A549 treated with AZD2906 at 1 μM for 4 hours (cell line): ENCODE data around the gene USP5. TPM values are rescaled to one million over a fixed set of nuclear protein-coding genes. Genes with fewer than 3 reads are reported as not detected.

Experiments used
- total RNA-seq: library from RNA; stranded (reverse); fragments of 200-300 nt; extraction: Qiagen RNA extraction; gene quantifications from 5 replicates; pipeline ENCODE4 v1.2.3, GENCODE V29; 2022

USP5 gene
- 71.9 to 93.6 TPM (median 77.7 TPM) in 5 replicates for total RNA-seq

GRCh38 chr12:6851921-6852650 is at the start of gene USP5:
USP5 (plus strand) TSS chr12:6852150; CDS start chr12:6852180, 30 bp downstream.

GRCh38 chr12:6821591-6822425 is 30.1 kb upstream of the USP5 start, which contains the start of gene GPR162:
GPR162 (plus strand) TSS chr12:6821821; CDS start chr12:6823899, 2,078 bp downstream.

GRCh38 chr12:6827982-6828780 is 23.8 kb upstream of the USP5 start, which contains the start of gene P3H3:
P3H3 (plus strand) TSS chr12:6828407; CDS start chr12:6828441, 34 bp downstream.

GRCh38 chr12:6840761-6841515 is 11.0 kb upstream of the USP5 start, which contains the start of gene GNB3:
GNB3 (plus strand) TSS chr12:6840925; CDS start chr12:6841288, 363 bp downstream.

GRCh38 chr12:6851153-6851920 is 613 bp upstream of the USP5 start, which contains the start of gene CDCA3:
CDCA3 (minus strand) TSS chr12:6851286; CDS start chr12:6850952, 334 bp downstream.

GRCh38 chr12:6867413-6868210 is 15.7 kb downstream of the USP5 start, which contains the start of gene TPI1:
TPI1 (plus strand) TSS chr12:6867531; CDS start chr12:6867567, 36 bp downstream.

GRCh38 chr12:6873094-6874014 is 21.4 kb downstream of the USP5 start, which contains the start of gene SPSB2:
SPSB2 (minus strand) TSS chr12:6873303; CDS start chr12:6872901, 402 bp downstream.

GRCh38 chr12:6904280-6905276 is 52.6 kb downstream of the USP5 start, which contains the start of gene LRRC23:
LRRC23 (plus strand) TSS chr12:6904822; CDS start chr12:6905634, 812 bp downstream.

GRCh38 chr12:6914246-6914946 is 62.4 kb downstream of the USP5 start, which contains the start of gene ENO2:
ENO2 (plus strand) TSS chr12:6914580; CDS start chr12:6915833, 1,253 bp downstream.

Other genes starting within 250 kb of the USP5 start
- 52.7 to 76.9 TPM (median 54.3 TPM) in 5 replicates for gene CHD4, start 244.8 kb upstream of the USP5 start, total RNA-seq
- 0.53 to 0.92 TPM (median 0.65 TPM) in 5 replicates for gene LPAR5, start 216.2 kb upstream of the USP5 start, total RNA-seq
- 0.13 to 0.28 TPM (median 0.17 TPM) in 3 of 5 replicates, not detected in the others for gene ACRBP, start 204.7 kb upstream of the USP5 start, total RNA-seq
- 12.0 to 17.7 TPM (median 14.7 TPM) in 5 replicates for gene ING4, start 189.0 kb upstream of the USP5 start, total RNA-seq
- 50.4 to 60.8 TPM (median 56.9 TPM) in 5 replicates for gene ZNF384, start 162.8 kb upstream of the USP5 start, total RNA-seq
- 0.75 to 1.00 TPM (median 0.92 TPM) in 5 replicates for gene PIANP, start 151.3 kb upstream of the USP5 start, total RNA-seq
- 50.2 to 55.9 TPM (median 55.2 TPM) in 5 replicates for gene COPS7A, start 128.1 kb upstream of the USP5 start, total RNA-seq
- gene MLF2, start 99.0 kb upstream of the USP5 start, total RNA-seq: 268 to 304 TPM (median 292 TPM) in 5 replicates
- 589 to 916 TPM (median 868 TPM) in 5 replicates for gene PTMS, start 85.8 kb upstream of the USP5 start, total RNA-seq
- 0.83 to 1.6 TPM (median 1.4 TPM) in 5 replicates for gene LAG3, start 79.6 kb upstream of the USP5 start, total RNA-seq
- gene CD4, start 62.6 kb upstream of the USP5 start, total RNA-seq: 0.01 to 0.06 TPM in 2 of 5 replicates, not detected in the others
- 0.26 to 0.41 TPM (median 0.33 TPM) in 5 replicates for gene GPR162, start 30.3 kb upstream of the USP5 start, total RNA-seq
- gene P3H3, start 23.7 kb upstream of the USP5 start, total RNA-seq: 22.2 to 28.3 TPM (median 26.4 TPM) in 5 replicates
- 0.92 to 2.1 TPM (median 1.4 TPM) in 5 replicates for gene GNB3, start 11.2 kb upstream of the USP5 start, total RNA-seq
- gene CDCA3, start 864 bp upstream of the USP5 start, total RNA-seq: 72.8 to 80.0 TPM (median 76.6 TPM) in 5 replicates
- 1,494 to 1,665 TPM (median 1,624 TPM) in 5 replicates for gene TPI1, start 15.4 kb downstream of the USP5 start, total RNA-seq
- gene SPSB2, start 21.2 kb downstream of the USP5 start, total RNA-seq: 24.5 to 34.1 TPM (median 33.9 TPM) in 5 replicates
- 15.6 to 19.4 TPM (median 16.9 TPM) in 5 replicates for gene LRRC23, start 52.7 kb downstream of the USP5 start, total RNA-seq
- 29.0 to 33.1 TPM (median 32.0 TPM) in 5 replicates for gene ENO2, start 62.4 kb downstream of the USP5 start, total RNA-seq
- gene ATN1, start 75.8 kb downstream of the USP5 start, total RNA-seq: 50.9 to 76.0 TPM (median 73.6 TPM) in 5 replicates
- gene RNU7-1, start 91.7 kb downstream of the USP5 start, total RNA-seq: not detected in 5 replicates
- 261 to 320 TPM (median 303 TPM) in 5 replicates for gene C12orf57, start 91.9 kb downstream of the USP5 start, total RNA-seq
- gene PTPN6, start 99.2 kb downstream of the USP5 start, total RNA-seq: 9.1 to 13.5 TPM (median 10.5 TPM) in 5 replicates
- 316 to 337 TPM (median 328 TPM) in 5 replicates for gene PHB2, start 118.5 kb downstream of the USP5 start, total RNA-seq
- 54.5 to 63.2 TPM (median 59.6 TPM) in 5 replicates for gene EMG1, start 118.8 kb downstream of the USP5 start, total RNA-seq
- 26.7 to 30.7 TPM (median 29.8 TPM) in 5 replicates for gene LPCAT3, start 166.3 kb downstream of the USP5 start, total RNA-seq
- 40.4 to 73.4 TPM (median 41.9 TPM) in 5 replicates for gene C1S, start 208.6 kb downstream of the USP5 start, total RNA-seq
- gene C1R, start 240.3 kb downstream of the USP5 start, total RNA-seq: 27.7 to 49.0 TPM (median 30.3 TPM) in 5 replicates